Measurements from ENCODE around the gene TMEM175. TPM values are rescaled to one million over a fixed set of nuclear protein-coding genes. Genes with fewer than 3 reads are reported as not detected.

TMEM175 gene
- total RNA-seq, 1 experiment from 2014 or later, result 22.3 TPM

GRCh38 chr4:883377-884095 is 48.7 kb upstream of the TMEM175 start:
- Mint-ChIP-seq H3K9me3 (ENCODE audit: unreplicated experiment) (no peaks in the 10 kb centered on the region), H3K27ac (ENCODE audit: unreplicated experiment) (no peak overlapping the region), H3K36me3 (ENCODE audit: insufficient read depth, unreplicated experiment) (peaks cover 48% of the 10 kb centered on the region), H3K4me3 (ENCODE audit: unreplicated experiment) (no peak overlapping the region), H3K4me1 (ENCODE audit: low read depth, unreplicated experiment) (no peaks in the 10 kb centered on the region), H3K27me3 (ENCODE audit: insufficient read depth, unreplicated experiment) (no peaks in the 10 kb centered on the region)
- Histone ChIP-seq H3K9me3 (no peaks in the 10 kb centered on the region), H3K36me3 (ENCODE audit: control insufficient read depth, insufficient read depth, low read length) (peaks cover 3% of the 10 kb centered on the region), H3K4me1 (no peaks in the 10 kb centered on the region), H3K27me3 (replicated peaks; ENCODE audit: control insufficient read depth, insufficient read depth, low read length) (no peaks in the 10 kb centered on the region), H3K4me3 (ENCODE audit: low read depth, low read length) (no peak overlapping the region)
- ChIA-PET POLR2A (no interaction called here), CTCF (no interaction called here)
- no peak for DNase-seq
- no peak for TF ChIP-seq CTCF (IDR thresholded peaks at IDR 0.05; ENCODE audit: insufficient read depth in 1 of 2, low read depth in 1 of 2, low read length in 1 of 2, severe bottlenecking in 1 of 2, unreplicated experiment in 1 of 2)
- no TSS peak for BruUV-seq (replicated peaks)
- intact Hi-C loops (cut with micrococcal nuclease; ENCODE audit: unreplicated experiment), result no loop called here

DNA sequence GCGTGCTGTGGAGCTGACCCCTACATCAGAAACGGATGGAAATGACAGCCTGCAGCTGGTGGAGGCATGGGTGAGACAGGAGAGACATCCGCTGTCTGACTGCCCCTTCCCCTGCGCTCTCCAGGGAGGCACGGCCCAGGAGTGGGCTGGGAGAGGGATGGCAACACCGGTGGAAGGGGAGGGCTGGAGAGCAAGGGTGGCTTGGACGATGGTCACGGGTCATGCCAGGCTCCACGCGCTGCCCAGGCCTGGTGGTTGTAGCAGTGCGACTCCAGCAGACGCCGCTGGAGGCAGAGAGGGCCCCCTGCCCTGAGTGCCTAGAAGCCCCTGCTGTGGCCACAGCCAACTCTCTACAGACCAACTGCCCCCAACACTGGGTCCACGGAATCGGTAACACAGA is 48.0 kb upstream of the TMEM175 start:
- no peaks in the 10 kb centered on the region for H3K9me3 ChIP-seq
- no peak overlapping the region for H3K4me3 Mint-ChIP-seq (ENCODE audit: unreplicated experiment)
- H3K36me3 Mint-ChIP-seq (ENCODE audit: insufficient read depth, unreplicated experiment), result peaks cover 46% of the 10 kb centered on the region
- no peaks in the 10 kb centered on the region for H3K4me1 ChIP-seq
- peaks cover 4% of the 10 kb centered on the region for H3K36me3 ChIP-seq (ENCODE audit: control insufficient read depth, insufficient read depth, low read length)
- ChIA-PET CTCF (no interaction called here), POLR2A (no interaction called here)
- no TSS peak for BruUV-seq (replicated peaks)
- no peaks in the 10 kb centered on the region for H3K4me1 Mint-ChIP-seq (ENCODE audit: low read depth, unreplicated experiment)
- no peak for DNase-seq
- no peaks in the 10 kb centered on the region for H3K27me3 ChIP-seq (replicated peaks; ENCODE audit: control insufficient read depth, insufficient read depth, low read length)
- intact Hi-C loops (cut with micrococcal nuclease; ENCODE audit: unreplicated experiment), result no loop called here
- no peaks in the 10 kb centered on the region for H3K9me3 Mint-ChIP-seq (ENCODE audit: unreplicated experiment)
- H3K27ac Mint-ChIP-seq (ENCODE audit: unreplicated experiment), result no peak overlapping the region
- no peak for TF ChIP-seq CTCF (IDR thresholded peaks at IDR 0.05; ENCODE audit: insufficient read depth in 1 of 2, low read depth in 1 of 2, low read length in 1 of 2, severe bottlenecking in 1 of 2, unreplicated experiment in 1 of 2)
- no peaks in the 10 kb centered on the region for H3K27me3 Mint-ChIP-seq (ENCODE audit: insufficient read depth, unreplicated experiment)
- H3K4me3 ChIP-seq (ENCODE audit: low read depth, low read length), result no peak overlapping the region

- H3K27ac Mint-ChIP-seq (ENCODE audit: unreplicated experiment), result no peak overlapping the region
- peaks cover 39% of the 10 kb centered on the region for H3K36me3 Mint-ChIP-seq (ENCODE audit: insufficient read depth, unreplicated experiment)
- H3K4me1 Mint-ChIP-seq (ENCODE audit: low read depth, unreplicated experiment), result no peaks in the 10 kb centered on the region
- no peaks in the 10 kb centered on the region for H3K27me3 Mint-ChIP-seq (ENCODE audit: insufficient read depth, unreplicated experiment)
- H3K4me3 Mint-ChIP-seq (ENCODE audit: unreplicated experiment), result no peak overlapping the region
- no peak for TF ChIP-seq CTCF (IDR thresholded peaks at IDR 0.05; ENCODE audit: insufficient read depth in 1 of 2, low read depth in 1 of 2, low read length in 1 of 2, severe bottlenecking in 1 of 2, unreplicated experiment in 1 of 2)
- intact Hi-C loops (cut with micrococcal nuclease; ENCODE audit: unreplicated experiment), result no loop called here
- Histone ChIP-seq H3K9me3 (no peaks in the 10 kb centered on the region), H3K36me3 (ENCODE audit: control insufficient read depth, insufficient read depth, low read length) (peaks cover 4% of the 10 kb centered on the region), H3K4me3 (ENCODE audit: low read depth, low read length) (no peak overlapping the region), H3K27me3 (replicated peaks; ENCODE audit: control insufficient read depth, insufficient read depth, low read length) (no peaks in the 10 kb centered on the region), H3K4me1 (no peaks in the 10 kb centered on the region)
- no peak for DNase-seq
- BruUV-seq (replicated peaks), result no TSS peak
- H3K9me3 Mint-ChIP-seq (ENCODE audit: unreplicated experiment), result no peaks in the 10 kb centered on the region
- CTCF ChIA-PET, result no interaction called here
- POLR2A ChIA-PET, result no interaction called here
Measured at GRCh38 chr4:884896-885295, 47.4 kb upstream of the TMEM175 start.
